Measurements from ENCODE around the gene MBNL2.

MBNL2 gene

DNA sequence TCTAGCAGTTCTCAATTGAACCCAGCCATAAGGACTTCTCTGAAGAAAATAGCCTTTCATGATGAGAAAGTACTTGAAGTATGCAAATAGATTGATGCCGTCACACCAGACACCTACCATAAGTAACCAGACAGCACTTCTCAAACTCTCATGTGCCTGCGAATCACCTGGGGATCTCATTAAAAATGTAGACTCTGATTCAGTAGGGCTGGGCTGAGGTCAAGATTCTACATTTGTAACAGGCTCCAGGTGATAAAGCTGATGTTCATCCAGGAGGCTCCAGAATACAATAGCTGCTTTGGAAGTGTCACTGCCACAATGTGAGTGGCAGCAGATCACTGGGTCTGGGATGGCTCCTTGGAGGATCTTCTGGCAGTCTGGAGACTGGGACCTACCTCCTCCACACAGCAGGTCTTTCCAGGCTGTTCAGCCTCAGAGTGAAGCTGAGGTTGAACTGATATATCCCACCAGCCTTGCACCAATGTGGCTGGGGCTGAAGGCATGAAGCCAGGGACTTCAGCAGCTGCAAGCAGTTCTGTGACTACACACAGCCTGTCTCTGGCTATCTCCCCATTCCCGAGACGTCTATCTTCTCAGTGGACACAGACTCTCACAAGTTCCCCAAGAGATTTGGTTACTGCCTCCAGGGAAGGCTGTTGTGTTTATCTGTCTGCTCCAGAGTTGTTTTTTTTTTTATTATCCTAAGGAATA is 9.1 kb downstream of the MBNL2 start:
- DNase-seq (ENCODE audit: low read depth): peak; percentile 60

DNA sequence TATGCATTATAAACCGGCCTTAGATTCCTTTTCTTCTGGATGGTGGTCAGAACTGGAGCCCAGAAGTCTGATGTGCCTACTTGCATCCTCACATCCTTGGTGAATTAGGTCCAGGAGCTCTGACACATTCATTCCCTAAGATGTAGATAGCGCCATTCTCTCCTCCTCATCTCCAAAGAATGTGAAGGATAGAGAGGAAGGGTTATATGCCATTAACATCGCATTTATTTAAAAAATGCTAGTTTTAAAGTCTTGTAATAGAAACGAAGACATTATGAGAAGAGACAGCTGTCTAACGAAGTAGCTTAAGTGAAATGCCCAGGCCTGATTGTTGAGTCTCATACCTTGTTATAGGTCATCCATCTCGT is 9.7 kb downstream of the MBNL2 start:
- TF ChIP-seq, protein P1, sequence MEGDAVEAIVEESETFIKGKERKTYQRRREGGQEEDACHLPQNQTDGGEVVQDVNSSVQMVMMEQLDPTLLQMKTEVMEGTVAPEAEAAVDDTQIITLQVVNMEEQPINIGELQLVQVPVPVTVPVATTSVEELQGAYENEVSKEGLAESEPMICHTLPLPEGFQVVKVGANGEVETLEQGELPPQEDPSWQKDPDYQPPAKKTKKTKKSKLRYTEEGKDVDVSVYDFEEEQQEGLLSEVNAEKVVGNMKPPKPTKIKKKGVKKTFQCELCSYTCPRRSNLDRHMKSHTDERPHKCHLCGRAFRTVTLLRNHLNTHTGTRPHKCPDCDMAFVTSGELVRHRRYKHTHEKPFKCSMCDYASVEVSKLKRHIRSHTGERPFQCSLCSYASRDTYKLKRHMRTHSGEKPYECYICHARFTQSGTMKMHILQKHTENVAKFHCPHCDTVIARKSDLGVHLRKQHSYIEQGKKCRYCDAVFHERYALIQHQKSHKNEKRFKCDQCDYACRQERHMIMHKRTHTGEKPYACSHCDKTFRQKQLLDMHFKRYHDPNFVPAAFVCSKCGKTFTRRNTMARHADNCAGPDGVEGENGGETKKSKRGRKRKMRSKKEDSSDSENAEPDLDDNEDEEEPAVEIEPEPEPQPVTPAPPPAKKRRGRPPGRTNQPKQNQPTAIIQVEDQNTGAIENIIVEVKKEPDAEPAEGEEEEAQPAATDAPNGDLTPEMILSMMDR (IDR thresholded peaks at IDR 0.05; ENCODE audit: insufficient read depth, low read depth, low read length, missing control alignments): no peak
- no peak overlapping the region for H3K4me3 ChIP-seq (ENCODE audit: low read length)
- DNase-seq (ENCODE audit: low read depth): no peak

More for the DNA sequence above, 9.1 kb downstream of the MBNL2 start:
- TF ChIP-seq, protein P1 (IDR thresholded peaks at IDR 0.05; ENCODE audit: insufficient read depth, low read depth, low read length, missing control alignments): no peak
- H3K4me3 ChIP-seq (ENCODE audit: low read length): no peak overlapping the region

GRCh38 chr13:97233499-97233898 is 11.4 kb downstream of the MBNL2 start:
- DNase-seq (ENCODE audit: low read depth): no peak
- TF ChIP-seq, protein P1 (IDR thresholded peaks at IDR 0.05; ENCODE audit: insufficient read depth, low read depth, low read length, missing control alignments): no peak
- no peak overlapping the region for H3K4me3 ChIP-seq (ENCODE audit: low read length)

- no peak for DNase-seq (ENCODE audit: low read depth)
- H3K4me3 ChIP-seq (ENCODE audit: low read length): no peak overlapping the region
- TF ChIP-seq, protein P1 (IDR thresholded peaks at IDR 0.05; ENCODE audit: insufficient read depth, low read depth, low read length, missing control alignments): no peak
Observed at GRCh38 chr13:97234236-97234635, 12.1 kb downstream of the MBNL2 start.

DNA sequence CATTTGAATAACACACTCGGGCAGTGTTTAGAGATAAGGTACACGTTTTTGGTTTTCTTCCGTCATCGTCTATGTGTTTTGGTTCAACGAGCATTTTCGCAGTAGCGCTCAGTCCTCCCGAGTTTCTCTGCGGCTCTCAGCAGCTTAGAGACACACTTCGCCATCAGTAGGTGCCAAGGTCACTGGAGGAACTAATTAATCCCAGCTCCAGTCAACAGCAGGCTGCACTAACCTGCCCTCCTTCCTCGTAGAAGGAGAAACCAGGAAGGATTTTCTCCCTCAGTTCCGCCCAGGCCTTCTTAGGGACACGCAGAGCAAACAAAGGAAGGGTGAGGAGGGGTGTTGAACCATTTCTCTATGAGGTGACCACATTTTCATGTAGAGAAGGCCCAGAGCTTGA is 12.6 kb downstream of the MBNL2 start:
- TF ChIP-seq, protein P1 (IDR thresholded peaks at IDR 0.05; ENCODE audit: insufficient read depth, low read depth, low read length, missing control alignments): no peak
- no peak for DNase-seq (ENCODE audit: low read depth)
- H3K4me3 ChIP-seq (ENCODE audit: low read length): no peak overlapping the region

DNA sequence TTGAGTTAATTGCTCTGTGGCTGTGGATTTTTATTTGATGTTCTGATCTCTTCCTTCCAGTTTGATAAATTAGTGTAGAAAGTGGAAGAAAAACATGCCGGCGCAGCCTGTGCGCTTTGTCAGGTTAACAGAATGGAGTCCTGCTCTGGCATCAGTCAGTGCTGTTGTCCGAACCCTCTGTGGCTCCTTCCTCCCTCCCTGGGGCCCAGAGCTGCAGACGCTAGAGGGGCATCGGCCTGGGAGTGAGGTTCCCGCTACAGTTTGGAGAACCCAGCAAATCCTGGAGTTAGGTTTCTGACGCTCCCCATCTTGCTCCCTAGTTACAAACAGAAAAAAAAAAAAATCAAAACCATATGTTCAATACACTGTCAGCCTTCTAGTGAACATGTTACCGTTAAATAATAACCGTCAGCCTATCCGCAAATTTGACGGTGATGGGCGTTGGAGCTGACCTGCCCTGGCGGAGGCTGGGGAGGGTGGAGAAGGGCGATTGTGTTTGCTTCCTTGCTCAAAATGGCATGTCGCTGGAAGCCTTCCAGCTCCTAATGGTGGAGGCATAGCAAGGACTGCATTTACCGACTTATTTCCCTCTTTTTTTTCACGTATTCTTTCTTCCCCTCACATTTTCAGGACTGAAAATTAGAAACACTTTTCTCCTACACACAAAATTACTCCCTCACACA is 13.6 kb downstream of the MBNL2 start:
- no peak for DNase-seq (ENCODE audit: low read depth)
- no peak overlapping the region for H3K4me3 ChIP-seq (ENCODE audit: low read length)
- TF ChIP-seq, protein P1 (IDR thresholded peaks at IDR 0.05; ENCODE audit: insufficient read depth, low read depth, low read length, missing control alignments): no peak
